AG10803 (cell line): ENCODE measurements around the gene WNT7B.

Experiments
- DNase-seq: peaks from one replicate; pipeline ENCODE4 v3.0.0; 2010; ENCODE audit warnings: low read depth
- H3K4me3 ChIP-seq: 2 replicates; pipeline ENCODE4 v1.5.1; 2011; ENCODE audit warnings: mild to moderate bottlenecking, low read length, control low read depth
- CTCF ChIP-seq: conservative IDR thresholded peaks from 2 replicates; pipeline ENCODE4 v1.5.1; 2011; ENCODE audit warnings: mild to moderate bottlenecking, low read length, control low read depth, inconsistent platforms

WNT7B gene

GRCh38 chr22:45984316-45984916 is 7.5 kb upstream of the WNT7B start:
- no peak for DNase-seq
- no peak overlapping the region for H3K4me3 ChIP-seq
- no peak for TF ChIP-seq CTCF

DNA sequence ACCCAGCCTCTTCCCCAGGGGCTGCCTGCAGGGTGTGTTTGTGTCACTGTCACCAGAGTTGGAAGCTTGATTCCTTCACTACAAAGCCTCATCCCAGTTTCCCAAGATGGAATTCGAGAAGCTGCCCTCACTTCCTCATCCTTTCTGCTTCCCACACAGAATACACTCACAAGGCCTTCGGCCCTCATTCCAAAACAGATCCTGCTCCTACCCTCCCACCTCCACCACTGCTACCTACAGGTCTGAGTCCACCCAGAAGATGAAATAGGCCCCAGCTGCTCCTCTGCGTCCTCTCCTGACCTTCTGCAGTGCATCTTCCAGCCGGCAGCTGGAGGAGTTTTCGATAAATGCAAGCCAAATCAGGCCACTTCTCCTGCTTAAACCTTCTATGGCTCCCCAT is 6.8 kb upstream of the WNT7B start:
- DNase-seq, result no peak
- no peak for TF ChIP-seq CTCF
- no peak overlapping the region for H3K4me3 ChIP-seq

DNA sequence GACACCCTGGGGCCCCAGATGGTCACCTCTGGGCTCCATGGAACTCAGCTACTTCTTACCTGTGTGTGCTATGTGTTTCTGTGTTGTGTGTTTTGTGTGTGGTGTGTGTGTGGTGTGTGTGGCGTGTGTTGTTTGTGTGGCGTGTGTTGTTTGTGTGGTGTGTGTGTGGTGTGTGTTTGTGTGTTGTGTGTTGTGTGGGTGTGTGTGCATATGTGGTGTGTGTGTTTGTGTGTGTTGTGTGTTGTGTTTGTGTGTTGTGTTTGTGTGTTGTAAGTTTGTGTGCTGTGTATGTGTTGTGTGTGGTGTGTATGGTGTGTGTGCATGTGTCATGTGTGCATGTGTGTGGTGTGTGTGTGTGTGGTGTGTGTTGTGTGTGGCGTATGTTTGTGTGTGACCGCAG is 3.8 kb upstream of the WNT7B start:
- no peak for TF ChIP-seq CTCF
- no peak overlapping the region for H3K4me3 ChIP-seq
- DNase-seq, result no peak

GRCh38 chr22:45980268-45980570 is 3.3 kb upstream of the WNT7B start:
- TF ChIP-seq CTCF, result no peak
- no peak for DNase-seq
- no peak overlapping the region for H3K4me3 ChIP-seq

DNA sequence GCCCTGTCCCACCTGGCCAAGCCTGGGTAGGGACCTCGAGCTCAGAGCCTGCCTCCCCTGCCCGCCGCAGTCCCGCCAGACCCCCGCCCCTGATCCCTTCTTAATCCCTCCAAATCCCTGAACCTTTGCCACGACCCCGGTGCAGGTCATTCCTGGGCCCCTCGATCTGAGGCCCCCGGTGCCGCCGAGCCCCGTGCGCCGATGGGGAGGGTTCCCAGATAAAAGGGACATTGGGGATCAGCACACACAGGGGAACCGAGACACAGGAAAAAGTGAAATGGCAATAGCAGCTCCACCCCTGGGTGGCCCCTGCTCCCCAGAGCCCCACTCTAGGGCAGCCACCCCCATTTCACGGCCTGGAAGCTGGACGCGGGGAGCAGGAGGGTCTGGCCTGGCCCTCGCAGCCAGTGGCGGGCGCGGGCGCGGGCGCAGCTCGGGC is 1.3 kb upstream of the WNT7B start:
- no peak overlapping the region for H3K4me3 ChIP-seq
- no peak for TF ChIP-seq CTCF
- no peak for DNase-seq

DNA sequence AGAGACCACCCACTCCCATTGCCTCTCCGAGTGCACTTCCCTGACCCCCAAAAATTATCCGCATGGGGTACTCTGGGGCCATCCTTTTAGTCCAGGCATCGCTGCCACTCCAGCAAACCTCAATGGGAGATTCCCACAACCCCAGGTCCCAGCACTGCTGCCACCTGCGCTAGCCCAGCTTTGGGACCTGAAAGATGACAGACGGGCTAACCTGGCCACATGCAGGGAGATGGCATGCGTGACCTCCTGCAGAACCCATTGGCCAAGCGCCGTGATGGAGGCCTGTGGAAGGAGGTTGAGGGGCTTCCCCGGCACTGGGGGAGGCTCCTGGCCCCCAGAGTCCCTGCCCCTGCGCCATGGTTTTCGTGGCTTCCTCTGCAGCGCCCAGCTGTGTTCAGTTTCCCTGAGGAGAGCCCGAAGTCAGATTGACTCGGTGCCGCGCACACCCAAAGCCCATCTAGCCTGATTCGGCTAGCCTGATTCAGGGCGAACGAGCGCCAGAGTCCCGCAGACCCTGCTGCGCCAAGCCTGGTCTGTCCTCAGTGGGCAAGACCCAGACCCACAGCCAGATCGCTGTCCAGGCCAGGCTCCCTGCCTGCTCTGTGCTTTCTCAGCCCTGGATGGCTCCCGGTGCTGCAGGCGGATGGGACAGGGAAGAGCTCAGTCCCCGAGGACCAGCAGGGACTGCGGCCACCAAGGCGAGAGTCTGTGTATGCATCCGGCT is 751 bp upstream of the WNT7B start:
- DNase-seq, result no peak
- TF ChIP-seq CTCF, result no peak
- no peak overlapping the region for H3K4me3 ChIP-seq

DNA sequence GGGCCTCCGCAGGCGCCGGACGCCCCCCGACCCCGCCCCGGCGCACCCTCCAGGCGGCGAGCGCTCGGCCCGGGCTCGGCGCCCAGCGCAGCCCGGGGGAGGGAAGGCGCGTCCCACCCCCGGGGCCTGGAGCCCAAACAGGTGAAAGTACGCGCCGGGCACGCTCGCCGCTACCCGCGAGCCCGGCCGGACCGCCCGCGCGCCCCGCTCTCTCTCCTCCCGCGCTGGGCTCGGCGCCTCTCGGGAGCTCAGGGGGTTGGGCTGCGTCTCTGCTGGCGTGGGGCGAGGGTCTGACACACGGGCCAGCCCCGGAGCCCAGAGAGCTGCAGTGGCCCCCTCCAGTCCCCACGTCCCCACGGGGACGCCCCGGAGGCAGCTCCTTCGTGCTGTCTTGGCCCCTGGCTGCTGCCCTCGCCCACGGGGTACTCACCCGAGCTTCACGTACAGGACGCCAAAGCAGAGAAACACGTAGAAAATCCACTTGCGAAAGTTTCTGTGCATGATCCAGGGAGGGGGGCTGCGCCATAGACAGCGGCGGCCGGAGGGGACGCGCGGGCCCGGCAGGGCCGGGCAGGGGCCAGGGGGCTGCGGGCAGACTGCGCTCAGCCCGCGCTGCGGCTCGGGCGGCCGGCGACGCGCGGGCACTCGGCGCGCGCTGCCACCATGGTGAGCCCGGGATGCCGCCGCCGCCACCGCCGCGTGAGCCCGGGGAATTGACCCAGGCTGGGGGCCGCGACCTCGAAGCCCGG is 534 bp downstream of the WNT7B start:
- H3K4me3 ChIP-seq, result peak overlapping the region; percentile 31

More for the DNA sequence above, 534 bp downstream of the WNT7B start:
- no peak for DNase-seq
- no peak for TF ChIP-seq CTCF
